ENCODE results near the gene MCHR2. TPM values are rescaled to one million over a fixed set of nuclear protein-coding genes. Genes with fewer than 3 reads are reported as not detected.

Gene MCHR2
- total RNA-seq, 5 donors from 2014 or later (not counting 1 experiment from before 2014, with no cell fraction given) = not detected

DNA sequence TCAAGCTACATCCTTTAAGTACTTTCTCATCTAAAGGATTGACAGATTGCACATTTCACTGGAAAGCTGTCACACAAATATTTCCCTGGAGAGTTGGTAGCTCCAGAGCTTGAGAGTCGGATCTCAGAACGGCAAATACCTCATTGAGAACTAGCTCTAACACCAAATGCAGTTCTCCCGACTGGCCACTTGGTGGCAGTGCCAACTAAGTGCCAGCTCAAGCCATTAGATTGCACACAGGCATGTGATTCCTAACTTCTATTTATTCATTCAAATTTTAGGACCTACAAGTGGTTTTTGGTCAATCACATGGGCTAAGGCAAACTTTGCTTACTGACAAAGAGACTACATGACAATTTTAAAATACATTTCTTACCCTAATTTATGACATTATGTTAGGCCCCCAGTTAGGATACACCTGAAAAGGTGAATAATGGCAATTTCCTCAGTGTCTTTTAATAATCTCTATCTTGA is 7.9 kb upstream of the MCHR2 start:
- peak in 20 of 35 experiments; percentile 1 to 49 (median 6) for DNase-seq
- Histone ChIP-seq H3K4me3 (ENCODE audit: control insufficient read depth in 1 of 2, extremely low read depth in 1 of 2, low read length in 1 of 2) (no peak overlapping the region), H3K4me1 (ENCODE audit: control insufficient read depth in 1 of 2, extremely low read depth in 1 of 2, insufficient read depth in 2 of 2, low read length in 2 of 2) (no peaks in the 10 kb centered on the region), H3K27me3 (replicated peaks in 1 of 2; ENCODE audit: control insufficient read depth in 2 of 2, extremely low read depth in 1 of 2, insufficient read depth in 2 of 2, low read length in 1 of 2) (peaks cover 2% of the 10 kb centered on the region in 2 experiments), H3K36me3 (ENCODE audit: control insufficient read depth in 2 of 2, extremely low read depth in 1 of 2, insufficient read depth in 1 of 2, low read length in 1 of 2) (no peaks in the 10 kb centered on the region), H3K27ac (ENCODE audit: low read length) (no peak overlapping the region), H3K9me3 (no peaks in the 10 kb centered on the region)
- Mint-ChIP-seq H3K27ac (no peak overlapping the region), H3K27me3 (peaks cover 23 to 31% of the 10 kb centered on the region in 2 donors), H3K4me1 (no peaks in the 10 kb centered on the region), H3K4me3 (no peak overlapping the region), H3K36me3 (no peaks in the 10 kb centered on the region), H3K9me3 (no peaks in the 10 kb centered on the region)
- POLR2A ChIA-PET = no interaction called here
- CTCF ChIA-PET = interaction anchor here (0.6 to 2.3 kb wide), 8 partner anchors 12 to 662 kb away, joined by 3 to 17 read pairs (median 6); no protein-coding TSS in a partner anchor
- peak in 2 of 4 experiments; percentile 56 to 64 for ATAC-seq (replicated peaks in 1 of 4)
- 0% methylated on average over 3 of the region's 3 CpGs for WGBS (ENCODE audit: insufficient coverage)

DNA sequence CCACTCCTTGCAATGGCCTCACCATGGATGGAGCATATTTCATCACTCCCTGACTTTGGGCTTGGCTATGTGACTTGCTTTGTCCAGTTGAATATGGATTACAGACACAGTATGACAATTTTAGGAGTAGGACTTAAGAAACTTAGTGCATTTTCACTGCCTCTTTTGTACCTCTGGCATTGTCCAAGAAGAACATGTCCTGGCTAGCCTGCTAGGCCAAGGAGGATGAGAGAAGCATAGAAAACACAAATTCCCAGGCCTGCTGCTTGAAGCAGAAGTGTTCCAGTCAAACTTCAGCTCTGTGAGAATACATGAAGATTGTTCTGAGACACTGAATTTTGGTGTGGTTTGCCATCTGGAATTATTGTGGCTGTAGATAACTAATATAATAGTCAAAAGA is 3.1 kb upstream of the MCHR2 start:
- H3K4me3 ChIP-seq (ENCODE audit: control insufficient read depth in 1 of 2, extremely low read depth in 1 of 2, low read length in 1 of 2) = no peak overlapping the region
- Mint-ChIP-seq H3K27ac (no peak overlapping the region), H3K4me1 (peaks cover 0 to 4% (median 0%) of the 10 kb centered on the region in 3 donors), H3K36me3 (no peaks in the 10 kb centered on the region), H3K4me3 (no peak overlapping the region), H3K9me3 (no peaks in the 10 kb centered on the region), H3K27me3 (peaks cover 38 to 50% of the 10 kb centered on the region in 2 donors)
- no peaks in the 10 kb centered on the region for H3K36me3 ChIP-seq (ENCODE audit: control insufficient read depth in 2 of 2, extremely low read depth in 1 of 2, insufficient read depth in 1 of 2, low read length in 1 of 2)
- H3K27me3 ChIP-seq (replicated peaks in 1 of 2; ENCODE audit: control insufficient read depth in 2 of 2, extremely low read depth in 1 of 2, insufficient read depth in 2 of 2, low read length in 1 of 2) = peaks cover 4 to 13% of the 10 kb centered on the region in 2 experiments
- DNase-seq (no peak), ATAC-seq (replicated peaks in 1 of 4) (no peak)
- no peak overlapping the region for H3K27ac ChIP-seq (ENCODE audit: low read length)
- no peaks in the 10 kb centered on the region for H3K9me3 ChIP-seq
- no peaks in the 10 kb centered on the region for H3K4me1 ChIP-seq (ENCODE audit: control insufficient read depth in 1 of 2, extremely low read depth in 1 of 2, insufficient read depth in 2 of 2, low read length in 2 of 2)
- POLR2A ChIA-PET = no interaction called here
- CTCF ChIA-PET = no interaction called here

DNA sequence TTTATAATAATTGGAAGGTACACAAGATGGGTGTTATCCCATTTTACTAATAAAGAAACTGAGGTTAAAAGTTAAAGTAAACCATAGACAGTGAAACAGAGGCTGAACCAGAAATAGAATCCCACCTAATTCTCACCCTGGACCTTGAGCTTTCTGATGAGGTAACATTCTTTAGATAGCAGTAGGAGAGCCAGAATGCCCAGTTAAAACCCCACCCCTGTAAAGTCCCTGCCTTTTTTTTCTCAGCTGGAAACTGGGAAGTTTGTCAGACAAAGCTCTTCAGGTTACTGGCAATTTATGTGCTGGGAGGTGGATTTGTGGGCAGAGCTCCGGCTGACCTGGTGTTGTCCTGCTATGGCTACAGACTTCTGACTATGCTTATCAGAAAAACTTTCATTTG is 1.9 kb upstream of the MCHR2 start:
- ChIA-PET POLR2A (no interaction called here), CTCF (no interaction called here)
- H3K27me3 Mint-ChIP-seq = peaks cover 35 to 42% of the 10 kb centered on the region in 2 donors
- peaks cover 0 to 4% (median 0%) of the 10 kb centered on the region in 3 donors for H3K4me1 Mint-ChIP-seq
- no peak overlapping the region for H3K27ac ChIP-seq (ENCODE audit: low read length)
- H3K27me3 ChIP-seq (replicated peaks in 1 of 2; ENCODE audit: control insufficient read depth in 2 of 2, extremely low read depth in 1 of 2, insufficient read depth in 2 of 2, low read length in 1 of 2) = peaks cover 10 to 22% of the 10 kb centered on the region in 2 experiments
- H3K9me3 Mint-ChIP-seq = no peaks in the 10 kb centered on the region
- H3K27ac Mint-ChIP-seq = no peak overlapping the region
- H3K4me1 ChIP-seq (ENCODE audit: control insufficient read depth in 1 of 2, extremely low read depth in 1 of 2, insufficient read depth in 2 of 2, low read length in 2 of 2) = no peaks in the 10 kb centered on the region
- no peak overlapping the region for H3K4me3 Mint-ChIP-seq
- WGBS (ENCODE audit: insufficient coverage) = 100% methylated on average over 1 of the region's 1 CpG
- H3K36me3 Mint-ChIP-seq = no peaks in the 10 kb centered on the region
- no peak for ATAC-seq (replicated peaks in 1 of 4)
- H3K4me3 ChIP-seq (ENCODE audit: control insufficient read depth in 1 of 2, extremely low read depth in 1 of 2, low read length in 1 of 2) = no peak overlapping the region
- no peaks in the 10 kb centered on the region for H3K36me3 ChIP-seq (ENCODE audit: control insufficient read depth in 2 of 2, extremely low read depth in 1 of 2, insufficient read depth in 1 of 2, low read length in 1 of 2)
- DNase-seq = no peak
- H3K9me3 ChIP-seq = no peaks in the 10 kb centered on the region

DNA sequence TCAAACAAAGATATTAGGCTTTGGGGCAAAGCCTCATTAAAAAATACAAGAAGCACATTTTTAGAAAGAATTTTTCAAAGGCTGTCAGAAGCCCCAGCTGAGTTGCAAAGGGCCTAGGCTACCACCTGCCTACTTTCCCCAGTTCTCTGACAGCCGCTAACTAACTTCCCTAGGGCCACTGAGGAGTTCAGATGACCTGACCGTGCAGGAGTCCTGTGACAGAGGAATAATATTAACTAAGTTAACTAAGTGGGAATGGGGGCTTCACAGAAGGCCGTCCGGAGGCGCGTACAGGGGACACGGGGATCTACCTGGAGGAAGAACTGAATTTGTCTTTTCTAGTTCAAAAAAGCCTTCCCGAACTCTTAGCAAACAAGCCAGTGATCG is 884 bp downstream of the MCHR2 start:
- H3K9me3 ChIP-seq = no peaks in the 10 kb centered on the region
- peak overlapping the region in 1 of 3 donors; percentile 13 for H3K4me3 Mint-ChIP-seq
- DNase-seq (no peak), ATAC-seq (replicated peaks in 1 of 4) (no peak)
- H3K36me3 ChIP-seq (ENCODE audit: control insufficient read depth in 2 of 2, extremely low read depth in 1 of 2, insufficient read depth in 1 of 2, low read length in 1 of 2) = no peaks in the 10 kb centered on the region
- ChIA-PET CTCF (interaction anchor here in 1 of 2 donors (0.7 kb wide), 1 partner anchor 387 kb away, joined by 5 read pairs; no protein-coding TSS in a partner anchor), POLR2A (no interaction called here)
- no peaks in the 10 kb centered on the region for H3K4me1 ChIP-seq (ENCODE audit: control insufficient read depth in 1 of 2, extremely low read depth in 1 of 2, insufficient read depth in 2 of 2, low read length in 2 of 2)
- H3K36me3 Mint-ChIP-seq = no peaks in the 10 kb centered on the region
- WGBS (ENCODE audit: insufficient coverage) = 6% methylated on average over 2 of the region's 9 CpGs
- H3K27me3 Mint-ChIP-seq = peaks cover 38 to 45% of the 10 kb centered on the region in 2 donors
- H3K4me3 ChIP-seq (ENCODE audit: control insufficient read depth in 1 of 2, extremely low read depth in 1 of 2, low read length in 1 of 2) = no peak overlapping the region
- H3K9me3 Mint-ChIP-seq = no peaks in the 10 kb centered on the region
- no peak overlapping the region for H3K27ac ChIP-seq (ENCODE audit: low read length)
- peaks cover 0 to 4% (median 0%) of the 10 kb centered on the region in 3 donors for H3K4me1 Mint-ChIP-seq
- no peak overlapping the region for H3K27ac Mint-ChIP-seq
- H3K27me3 ChIP-seq (replicated peaks in 1 of 2; ENCODE audit: control insufficient read depth in 2 of 2, extremely low read depth in 1 of 2, insufficient read depth in 2 of 2, low read length in 1 of 2) = peaks cover 10 to 25% of the 10 kb centered on the region in 2 experiments

DNA sequence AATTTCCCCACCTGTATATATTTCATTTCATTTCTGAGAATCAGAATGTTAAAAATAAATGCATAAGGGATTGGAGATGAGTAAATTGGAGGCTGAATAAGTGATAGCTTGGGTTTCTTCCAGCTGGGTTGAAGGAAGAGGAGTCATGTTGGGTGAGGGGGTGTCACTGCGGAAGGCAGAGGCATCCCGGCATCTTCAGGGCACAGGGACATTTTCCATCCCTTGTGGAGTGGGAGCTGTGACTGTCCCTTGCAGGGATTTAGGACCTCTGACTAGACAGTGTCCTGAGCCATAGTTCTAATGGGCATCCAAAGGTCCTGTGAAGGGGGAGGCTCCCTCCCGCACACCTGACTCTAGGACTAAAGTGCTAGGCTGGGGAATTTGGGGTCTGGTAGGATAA is 2.1 kb downstream of the MCHR2 start:
- H3K27ac Mint-ChIP-seq = no peak overlapping the region
- H3K4me3 Mint-ChIP-seq = no peak overlapping the region
- peaks cover 38 to 42% of the 10 kb centered on the region in 2 donors for H3K27me3 Mint-ChIP-seq
- 95% methylated on average over 2 of the region's 3 CpGs for WGBS (ENCODE audit: insufficient coverage)
- no peak overlapping the region for H3K4me3 ChIP-seq (ENCODE audit: control insufficient read depth in 1 of 2, extremely low read depth in 1 of 2, low read length in 1 of 2)
- H3K4me1 ChIP-seq (ENCODE audit: control insufficient read depth in 1 of 2, extremely low read depth in 1 of 2, insufficient read depth in 2 of 2, low read length in 2 of 2) = no peaks in the 10 kb centered on the region
- DNase-seq (no peak), ATAC-seq (replicated peaks in 1 of 4) (no peak)
- no peaks in the 10 kb centered on the region for H3K9me3 ChIP-seq
- H3K36me3 Mint-ChIP-seq = no peaks in the 10 kb centered on the region
- H3K4me1 Mint-ChIP-seq = peaks cover 0 to 4% (median 0%) of the 10 kb centered on the region in 3 donors
- H3K9me3 Mint-ChIP-seq = no peaks in the 10 kb centered on the region
- no peaks in the 10 kb centered on the region for H3K36me3 ChIP-seq (ENCODE audit: control insufficient read depth in 2 of 2, extremely low read depth in 1 of 2, insufficient read depth in 1 of 2, low read length in 1 of 2)
- ChIA-PET POLR2A (interaction anchor here in 1 of 2 donors (0.8 kb wide), 1 partner anchor 13 kb away, joined by 6 read pairs; no protein-coding TSS in a partner anchor), CTCF (no interaction called here)
- peaks cover 10 to 25% of the 10 kb centered on the region in 2 experiments for H3K27me3 ChIP-seq (replicated peaks in 1 of 2; ENCODE audit: control insufficient read depth in 2 of 2, extremely low read depth in 1 of 2, insufficient read depth in 2 of 2, low read length in 1 of 2)
- no peak overlapping the region for H3K27ac ChIP-seq (ENCODE audit: low read length)

DNA sequence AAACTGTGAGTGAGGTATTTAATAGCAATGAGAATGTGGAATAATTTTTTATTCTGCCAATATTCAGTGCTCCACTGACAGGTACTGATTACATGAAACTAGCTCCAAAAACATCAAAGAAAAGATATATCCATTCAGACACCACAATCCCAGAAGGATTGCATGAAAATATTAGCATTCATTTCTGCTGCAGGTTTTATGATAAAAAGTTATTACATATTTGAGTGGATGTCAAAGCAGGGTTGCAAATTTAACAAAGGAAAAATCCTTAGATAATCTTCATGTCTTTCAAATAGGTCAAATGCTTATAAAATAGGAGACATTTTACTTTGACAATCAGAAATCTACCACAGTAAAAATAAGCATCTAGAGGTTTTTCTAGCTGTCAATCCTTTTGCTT is 13.3 kb downstream of the MCHR2 start:
- DNase-seq (no peak), ATAC-seq (replicated peaks in 1 of 4) (no peak)
- CTCF ChIA-PET = no interaction called here
- Histone ChIP-seq H3K9me3 (no peaks in the 10 kb centered on the region), H3K27ac (ENCODE audit: low read length) (no peak overlapping the region), H3K27me3 (replicated peaks in 1 of 2; ENCODE audit: control insufficient read depth in 2 of 2, extremely low read depth in 1 of 2, insufficient read depth in 2 of 2, low read length in 1 of 2) (peaks cover 0 to 4% of the 10 kb centered on the region in 2 experiments), H3K4me3 (ENCODE audit: control insufficient read depth in 1 of 2, extremely low read depth in 1 of 2, low read length in 1 of 2) (no peak overlapping the region), H3K4me1 (ENCODE audit: control insufficient read depth in 1 of 2, extremely low read depth in 1 of 2, insufficient read depth in 2 of 2, low read length in 2 of 2) (no peaks in the 10 kb centered on the region), H3K36me3 (ENCODE audit: control insufficient read depth in 2 of 2, extremely low read depth in 1 of 2, insufficient read depth in 1 of 2, low read length in 1 of 2) (no peaks in the 10 kb centered on the region)
- no peak overlapping the region for H3K27ac Mint-ChIP-seq
- H3K4me3 Mint-ChIP-seq = no peak overlapping the region
- no peaks in the 10 kb centered on the region for H3K4me1 Mint-ChIP-seq
- no peaks in the 10 kb centered on the region for H3K36me3 Mint-ChIP-seq
- peaks cover 0 to 7% (median 0%) of the 10 kb centered on the region in 3 donors for H3K9me3 Mint-ChIP-seq
- POLR2A ChIA-PET = no interaction called here
- peaks cover under 1 to 16% of the 10 kb centered on the region in 2 donors for H3K27me3 Mint-ChIP-seq

DNA sequence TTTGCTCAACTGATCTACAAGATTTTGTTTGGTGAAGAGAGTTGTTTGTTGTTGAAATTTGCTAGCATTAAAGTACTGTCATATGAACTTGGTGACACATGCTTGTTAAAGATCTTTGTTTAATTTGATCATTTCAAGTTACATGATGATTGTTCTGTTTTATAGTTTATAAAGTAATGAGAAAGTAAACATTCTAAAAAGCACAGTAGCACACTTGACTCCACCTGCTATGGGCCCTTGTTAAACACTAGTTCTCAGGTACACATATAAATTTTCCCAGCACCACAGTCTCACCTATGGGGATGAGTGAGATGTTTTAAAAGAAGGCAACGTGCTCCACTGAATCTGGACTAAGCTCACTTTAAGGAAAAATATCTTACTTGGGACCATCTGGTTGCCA is 14.1 kb downstream of the MCHR2 start:
- Mint-ChIP-seq H3K36me3 (no peaks in the 10 kb centered on the region), H3K9me3 (peaks cover 0 to 7% (median 0%) of the 10 kb centered on the region in 3 donors), H3K4me1 (no peaks in the 10 kb centered on the region), H3K27ac (no peak overlapping the region), H3K4me3 (no peak overlapping the region), H3K27me3 (peaks cover 5 to 19% of the 10 kb centered on the region in 2 donors)
- ChIA-PET CTCF (no interaction called here), POLR2A (no interaction called here)
- DNase-seq (no peak), ATAC-seq (replicated peaks in 1 of 4) (no peak)
- WGBS (ENCODE audit: insufficient coverage) = no CpG with 5 or more reads among the region's 1 CpG
- Histone ChIP-seq H3K27me3 (replicated peaks in 1 of 2; ENCODE audit: control insufficient read depth in 2 of 2, extremely low read depth in 1 of 2, insufficient read depth in 2 of 2, low read length in 1 of 2) (peaks cover 0 to 4% of the 10 kb centered on the region in 2 experiments), H3K9me3 (no peaks in the 10 kb centered on the region), H3K36me3 (ENCODE audit: control insufficient read depth in 2 of 2, extremely low read depth in 1 of 2, insufficient read depth in 1 of 2, low read length in 1 of 2) (no peaks in the 10 kb centered on the region), H3K4me3 (ENCODE audit: control insufficient read depth in 1 of 2, extremely low read depth in 1 of 2, low read length in 1 of 2) (no peak overlapping the region), H3K27ac (ENCODE audit: low read length) (no peak overlapping the region), H3K4me1 (ENCODE audit: control insufficient read depth in 1 of 2, extremely low read depth in 1 of 2, insufficient read depth in 2 of 2, low read length in 2 of 2) (no peaks in the 10 kb centered on the region)
